ENCODE data around the gene AZGP1. TPM values are rescaled to one million over a fixed set of nuclear protein-coding genes. Genes with fewer than 3 reads are reported as not detected.

AZGP1 gene
- total RNA-seq, 1 experiment from 2014 or later, result not detected

DNA sequence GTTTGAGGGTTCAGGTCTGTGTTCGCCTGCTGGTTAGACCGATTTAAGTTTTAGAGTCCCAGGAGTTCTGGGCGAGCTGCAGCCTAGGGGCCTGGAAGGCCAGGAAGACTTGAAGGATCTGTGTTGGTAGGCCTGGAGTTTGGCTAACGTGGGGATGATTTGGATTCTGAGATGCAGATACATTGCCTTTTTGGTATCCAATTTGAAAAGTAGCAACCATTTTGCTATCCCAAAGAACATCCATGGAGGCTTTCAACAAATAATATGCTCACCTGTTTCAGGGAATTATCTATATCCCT lies 56.1 kb downstream of the AZGP1 start:
- intact Hi-C loops (cut with micrococcal nuclease; ENCODE audit: unreplicated experiment), result loop anchor here (10.0 kb wide), 1 partner anchor 125 kb away; the partner anchor contains the start of gene ZSCAN21
- peaks cover 4% of the 10 kb centered on the region for H3K27me3 ChIP-seq (replicated peaks; ENCODE audit: insufficient read depth, low read depth, low read length, poor library complexity)
- TSS peak; percentile 93 for BruUV-seq (replicated peaks)
- ChIA-PET CTCF (no interaction called here), POLR2A (ENCODE audit: low non-redundant PET) (no interaction called here)
- peaks cover 7% of the 10 kb centered on the region for H3K4me1 ChIP-seq (ENCODE audit: insufficient read depth, low read length, poor library complexity, severe bottlenecking)
- no peaks in the 10 kb centered on the region for H3K36me3 ChIP-seq (ENCODE audit: insufficient read depth, low read length, poor library complexity, severe bottlenecking)
- peak overlapping the region; percentile 81 for H3K4me3 ChIP-seq (ENCODE audit: low read depth, low read length, poor library complexity, severe bottlenecking)
- DNase-seq (ENCODE audit: low spot score), result no peak
- H3K27ac ChIP-seq (ENCODE audit: low read depth, low read length, poor library complexity, severe bottlenecking), result peak overlapping the region; percentile 85
- TF ChIP-seq EZH2 (IDR thresholded peaks at IDR 0.05; ENCODE audit: borderline replicate concordance, low read depth, low read length, poor library complexity, severe bottlenecking), result no peak
- TF ChIP-seq, protein P1, sequence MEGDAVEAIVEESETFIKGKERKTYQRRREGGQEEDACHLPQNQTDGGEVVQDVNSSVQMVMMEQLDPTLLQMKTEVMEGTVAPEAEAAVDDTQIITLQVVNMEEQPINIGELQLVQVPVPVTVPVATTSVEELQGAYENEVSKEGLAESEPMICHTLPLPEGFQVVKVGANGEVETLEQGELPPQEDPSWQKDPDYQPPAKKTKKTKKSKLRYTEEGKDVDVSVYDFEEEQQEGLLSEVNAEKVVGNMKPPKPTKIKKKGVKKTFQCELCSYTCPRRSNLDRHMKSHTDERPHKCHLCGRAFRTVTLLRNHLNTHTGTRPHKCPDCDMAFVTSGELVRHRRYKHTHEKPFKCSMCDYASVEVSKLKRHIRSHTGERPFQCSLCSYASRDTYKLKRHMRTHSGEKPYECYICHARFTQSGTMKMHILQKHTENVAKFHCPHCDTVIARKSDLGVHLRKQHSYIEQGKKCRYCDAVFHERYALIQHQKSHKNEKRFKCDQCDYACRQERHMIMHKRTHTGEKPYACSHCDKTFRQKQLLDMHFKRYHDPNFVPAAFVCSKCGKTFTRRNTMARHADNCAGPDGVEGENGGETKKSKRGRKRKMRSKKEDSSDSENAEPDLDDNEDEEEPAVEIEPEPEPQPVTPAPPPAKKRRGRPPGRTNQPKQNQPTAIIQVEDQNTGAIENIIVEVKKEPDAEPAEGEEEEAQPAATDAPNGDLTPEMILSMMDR (conservative IDR thresholded peaks at IDR 0.05; ENCODE audit: low read depth, low read length), result no peak
- no peaks in the 10 kb centered on the region for H3K9me3 ChIP-seq (ENCODE audit: low read depth, low read length, poor library complexity, severe bottlenecking)

DNA sequence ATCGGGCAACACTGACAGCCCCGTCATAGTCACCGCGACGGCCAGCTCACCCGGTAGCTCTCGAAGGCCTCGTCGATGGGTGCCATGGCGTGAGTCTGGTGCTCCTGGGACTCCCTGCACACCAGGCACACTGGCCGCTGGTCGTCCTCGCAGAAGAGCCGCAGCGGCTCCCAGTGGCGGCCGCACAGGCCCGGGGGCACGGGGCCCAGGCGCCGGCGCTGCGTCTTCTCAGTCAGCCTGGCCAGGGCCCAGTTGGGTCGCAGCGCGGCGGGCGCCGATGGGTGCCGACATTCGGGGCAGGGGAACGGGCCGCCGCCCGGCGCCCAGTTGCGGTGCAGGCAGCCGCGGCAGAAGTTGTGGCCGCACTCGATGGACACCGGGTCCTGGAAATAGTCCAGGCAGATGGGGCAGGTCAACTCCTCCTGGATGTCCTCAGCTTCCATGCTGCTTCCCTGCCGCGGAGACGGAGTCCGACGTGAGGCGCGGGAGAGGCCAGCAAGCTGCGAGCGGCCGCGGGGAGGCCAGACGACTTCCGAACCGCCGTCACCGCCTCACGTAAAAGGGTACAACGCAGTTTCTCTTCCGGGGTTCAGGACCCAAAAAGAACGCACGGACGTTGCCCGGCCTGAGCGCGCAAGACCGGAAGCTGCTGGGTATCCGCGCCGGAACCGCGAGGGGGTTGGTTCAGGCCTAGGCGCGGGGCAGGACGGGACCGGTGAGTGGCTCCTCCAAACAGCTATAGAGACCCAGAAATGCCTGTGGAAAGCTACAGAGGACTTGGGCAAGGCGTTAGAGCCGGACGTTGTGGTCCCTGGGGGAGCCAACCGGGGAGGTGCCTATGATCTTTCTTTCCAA lies 56.6 kb downstream of the AZGP1 start, which contains the start of gene TRIM4:
TRIM4 (minus strand) TSS at position 572 of the 855 bp plus-strand sequence; CDS start at position 443, 129 bp downstream.
- TF ChIP-seq EZH2 (IDR thresholded peaks at IDR 0.05; ENCODE audit: borderline replicate concordance, low read depth, low read length, poor library complexity, severe bottlenecking), result no peak
- TF ChIP-seq, protein P1 (conservative IDR thresholded peaks at IDR 0.05; ENCODE audit: low read depth, low read length), result 0 out of 2 replicates have a peak, but pooled peaks have one; percentile 13
- no peaks in the 10 kb centered on the region for H3K9me3 ChIP-seq (ENCODE audit: low read depth, low read length, poor library complexity, severe bottlenecking)
- no TSS peak for BruUV-seq (replicated peaks)
- peak; percentile 93 for DNase-seq (ENCODE audit: low spot score)
- H3K4me1 ChIP-seq (ENCODE audit: insufficient read depth, low read length, poor library complexity, severe bottlenecking), result peaks cover 7% of the 10 kb centered on the region
- peak within 1 kb of the TSS; percentile 81 for H3K4me3 ChIP-seq (ENCODE audit: low read depth, low read length, poor library complexity, severe bottlenecking)
- ChIA-PET POLR2A (ENCODE audit: low non-redundant PET) (no interaction called here), CTCF (no interaction called here)
- no peaks in the 10 kb centered on the region for H3K27me3 ChIP-seq (replicated peaks; ENCODE audit: insufficient read depth, low read depth, low read length, poor library complexity)
- peak within 1 kb of the TSS; percentile 85 for H3K27ac ChIP-seq (ENCODE audit: low read depth, low read length, poor library complexity, severe bottlenecking)
- intact Hi-C loops (cut with micrococcal nuclease; ENCODE audit: unreplicated experiment), result loop anchor here (10.0 kb wide), 1 partner anchor 126 kb away; the partner anchor contains the start of gene ZSCAN21
- H3K36me3 ChIP-seq (ENCODE audit: insufficient read depth, low read length, poor library complexity, severe bottlenecking), result no peaks in the 10 kb centered on the region

Other genes starting within 250 kb of the AZGP1 start
- gene CYP3A7, start 240.8 kb downstream of the AZGP1 start, total RNA-seq (2021), result not detected in 2 replicates
- not detected in 2 replicates for gene CYP3A4, start 191.8 kb downstream of the AZGP1 start, total RNA-seq (2021)
- not detected in 2 replicates for gene CYP3A43, start 148.0 kb downstream of the AZGP1 start, total RNA-seq (2021)
- not detected in 2 replicates for gene OR2AE1, start 99.0 kb downstream of the AZGP1 start, total RNA-seq (2021)
- 18.3 and 23.4 TPM in 2 replicates for gene TRIM4, start 56.5 kb downstream of the AZGP1 start, total RNA-seq (2021)
- not detected in 2 replicates for gene GJC3, start 46.4 kb downstream of the AZGP1 start, total RNA-seq (2021)
- gene ZKSCAN1, start 39.6 kb upstream of the AZGP1 start, total RNA-seq (2021), result 66.5 and 69.5 TPM in 2 replicates
- 17.2 and 21.7 TPM in 2 replicates for gene ZSCAN21, start 73.7 kb upstream of the AZGP1 start, total RNA-seq (2021)
- 50.2 and 50.8 TPM in 2 replicates for gene ZNF3, start 105.7 kb upstream of the AZGP1 start, total RNA-seq (2021)
- 155 and 166 TPM in 2 replicates for gene COPS6, start 112.9 kb upstream of the AZGP1 start, total RNA-seq (2021)
- 399 and 418 TPM in 2 replicates for gene MCM7, start 125.4 kb upstream of the AZGP1 start, total RNA-seq (2021)
- 24.0 and 25.1 TPM in 2 replicates for gene AP4M1, start 125.6 kb upstream of the AZGP1 start, total RNA-seq (2021)
- gene TAF6, start 143.3 kb upstream of the AZGP1 start, total RNA-seq (2021), result 97.3 and 98.8 TPM in 2 replicates
- gene CNPY4, start 143.6 kb upstream of the AZGP1 start, total RNA-seq (2021), result 20.2 and 22.2 TPM in 2 replicates
- gene MBLAC1, start 150.9 kb upstream of the AZGP1 start, total RNA-seq (2021), result 3.0 and 3.1 TPM in 2 replicates
- 84.5 and 90.4 TPM in 2 replicates for gene LAMTOR4, start 172.9 kb upstream of the AZGP1 start, total RNA-seq (2021)
- 22.6 and 25.7 TPM in 2 replicates for gene TRAPPC14, start 182.7 kb upstream of the AZGP1 start, total RNA-seq (2021)
- 3.2 and 3.5 TPM in 2 replicates for gene GAL3ST4, start 192.6 kb upstream of the AZGP1 start, total RNA-seq (2021)
- gene GPC2, start 201.3 kb upstream of the AZGP1 start, total RNA-seq (2021), result 23.3 and 28.4 TPM in 2 replicates
- 1.2 and 2.4 TPM in 2 replicates for gene STAG3, start 201.9 kb upstream of the AZGP1 start, total RNA-seq (2021)
- not detected in 2 replicates for gene PVRIG, start 243.9 kb upstream of the AZGP1 start, total RNA-seq (2021)

Data from A673 (cell line).